Activated T-cell treated with anti-CD3 and anti-CD28 coated beads, Interleukin-2, amount 50 U/mL, for 4 hours (primary cell): ENCODE data around the gene NFATC2IP. TPM values are rescaled to one million over a fixed set of nuclear protein-coding genes. Genes with fewer than 3 reads are reported as not detected.
"Not testable (repeated sequence)": the region's sequence is repeated elsewhere in the genome, so short reads cannot be mapped to it uniquely, and the experiment has no call there.

ENCODE experiments used
- ATAC-seq, 2 donors: fragments of 200-7000 bp; cut with Tn5 transposase; one replicate each; pipeline ENCODE4 v1.10.0; 2021
- DNase-seq: peaks from one replicate; pipeline ENCODE4 v3.0.0-alpha.2; 2020
- H3K27me3 Mint-ChIP-seq: one replicate; pipeline ENCODE4 v1.8.0; 2021; ENCODE audit warnings: low read depth, mixed read lengths
- H3K36me3 Mint-ChIP-seq: one replicate; pipeline ENCODE4 v1.8.0; 2022; ENCODE audit warnings: mixed read lengths; ENCODE audit not compliant: insufficient read depth
- H3K4me1 Mint-ChIP-seq: one replicate; pipeline ENCODE4 v1.8.0; 2021; ENCODE audit warnings: low read depth, mixed read lengths
- H3K4me3 Mint-ChIP-seq: one replicate; pipeline ENCODE4 v1.8.0; 2021; ENCODE audit warnings: mild to moderate bottlenecking, moderate library complexity, mixed read lengths
- H3K9me3 Mint-ChIP-seq: one replicate; pipeline ENCODE4 v1.8.0; 2021; ENCODE audit warnings: mixed read lengths
- total RNA-seq, 3 donors: library from RNA; stranded (reverse); gene quantifications; one replicate each; pipeline ENCODE4 v1.2.1, GENCODE V29; 2021

NFATC2IP gene
- total RNA-seq, 3 donors from 2014 or later, result 63.0 to 66.9 (median 63.6) TPM

- Mint-ChIP-seq H3K36me3 (peaks cover 26% of the 10 kb centered on the region), H3K9me3 (no peaks in the 10 kb centered on the region), H3K4me1 (peaks cover 6% of the 10 kb centered on the region), H3K27me3 (no peaks in the 10 kb centered on the region), H3K4me3 (no peak overlapping the region)
- ATAC-seq (no peak), DNase-seq (no peak)
Observed at GRCh38 chr16:28918698-28919097, 32.0 kb upstream of the NFATC2IP start.

DNA sequence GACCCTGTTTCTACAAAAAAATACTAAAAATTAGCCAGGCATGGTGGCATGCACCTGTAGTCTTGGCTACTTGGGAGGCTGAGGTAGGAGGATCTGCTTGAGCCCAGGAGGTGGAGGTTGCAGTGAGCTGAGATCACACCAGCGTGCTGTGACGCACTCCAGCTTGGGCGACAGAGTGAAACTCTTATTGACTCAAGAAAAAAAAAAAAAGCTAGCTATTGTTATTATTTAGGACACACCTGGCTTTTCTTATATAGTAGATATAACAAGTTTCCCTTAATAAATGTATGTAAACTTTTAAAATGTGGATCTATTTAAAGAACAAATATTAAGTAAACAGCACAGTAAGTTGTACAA is 27.5 kb upstream of the NFATC2IP start:
- Mint-ChIP-seq H3K27me3 (no peaks in the 10 kb centered on the region), H3K9me3 (no peaks in the 10 kb centered on the region), H3K36me3 (peaks cover 16% of the 10 kb centered on the region), H3K4me1 (peaks cover 17% of the 10 kb centered on the region), H3K4me3 (peak overlapping the region; percentile 74)
- ATAC-seq (no peak), DNase-seq (no peak)

DNA sequence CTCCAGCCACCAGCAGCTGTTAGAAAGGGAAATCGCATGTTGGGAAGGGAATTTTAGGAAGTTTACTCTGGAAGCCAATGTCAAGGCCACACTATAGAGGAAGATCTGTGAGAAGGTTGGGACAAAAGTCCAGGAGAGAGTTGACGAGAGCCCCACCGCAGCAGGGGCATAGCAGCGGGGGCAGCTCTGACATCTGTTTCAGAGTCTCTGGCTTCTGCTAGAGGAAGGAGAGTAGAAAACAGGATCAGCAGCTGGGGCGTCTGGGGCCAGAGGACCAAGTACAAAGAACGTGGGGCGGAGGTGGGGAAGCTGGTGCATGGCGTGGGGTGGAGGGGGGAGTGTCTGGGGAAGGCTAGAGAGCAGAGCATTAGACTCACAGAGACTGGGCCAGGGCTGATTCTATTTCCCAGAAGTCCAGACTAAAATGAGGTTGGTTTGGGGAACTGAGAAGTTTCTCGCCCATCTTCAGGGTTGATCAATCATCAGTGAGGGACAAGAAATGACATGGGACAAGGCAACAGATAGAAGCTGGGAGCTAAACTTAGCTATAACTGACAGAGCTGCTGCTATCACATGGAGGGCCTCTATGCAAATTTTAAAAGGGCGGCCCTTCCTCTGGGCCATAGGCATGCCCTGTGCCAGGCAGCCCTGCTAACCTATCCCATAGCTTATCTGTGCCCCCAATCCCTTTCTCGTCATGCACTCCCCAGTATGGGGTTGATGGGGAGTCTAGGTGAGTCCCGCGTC is 26.9 kb upstream of the NFATC2IP start:
- H3K27me3 Mint-ChIP-seq, result no peaks in the 10 kb centered on the region
- H3K4me3 Mint-ChIP-seq, result peak overlapping the region; percentile 96
- H3K4me1 Mint-ChIP-seq, result peaks cover 17% of the 10 kb centered on the region
- ATAC-seq (no peak), DNase-seq (no peak)
- H3K9me3 Mint-ChIP-seq, result no peaks in the 10 kb centered on the region
- H3K36me3 Mint-ChIP-seq, result peaks cover 15% of the 10 kb centered on the region

- peaks cover 17% of the 10 kb centered on the region for H3K4me1 Mint-ChIP-seq
- H3K36me3 Mint-ChIP-seq, result peaks cover 11% of the 10 kb centered on the region
- H3K9me3 Mint-ChIP-seq, result no peaks in the 10 kb centered on the region
- H3K27me3 Mint-ChIP-seq, result no peaks in the 10 kb centered on the region
- DNase-seq, result no peak
- H3K4me3 Mint-ChIP-seq, result peak overlapping the region; percentile 96
- no peak for ATAC-seq
Observed at GRCh38 chr16:28924399-28924761, 26.4 kb upstream of the NFATC2IP start.

GRCh38 chr16:28924762-28925385 is 25.9 kb upstream of the NFATC2IP start, which contains the start of gene RABEP2:
Gene RABEP2 (minus strand): TSS chr16:28925238. CDS start chr16:28925163, 75 bp downstream.
- peak within 1 kb of the TSS; percentile 96 for H3K4me3 Mint-ChIP-seq
- ATAC-seq (peak; percentile 91 to 92), DNase-seq (peak; percentile 93)
- no peaks in the 10 kb centered on the region for H3K27me3 Mint-ChIP-seq
- no peaks in the 10 kb centered on the region for H3K9me3 Mint-ChIP-seq
- peaks cover 17% of the 10 kb centered on the region for H3K4me1 Mint-ChIP-seq
- H3K36me3 Mint-ChIP-seq, result peaks cover 6% of the 10 kb centered on the region

- no peaks in the 10 kb centered on the region for H3K27me3 Mint-ChIP-seq
- no peaks in the 10 kb centered on the region for H3K9me3 Mint-ChIP-seq
- ATAC-seq (peak; percentile 80 to 83), DNase-seq (peak; percentile 70)
- H3K36me3 Mint-ChIP-seq, result peaks cover 5% of the 10 kb centered on the region
- peaks cover 20% of the 10 kb centered on the region for H3K4me1 Mint-ChIP-seq
- peak overlapping the region; percentile 96 for H3K4me3 Mint-ChIP-seq
Observed at GRCh38 chr16:28925386-28926228, 25.1 kb upstream of the NFATC2IP start.

DNA sequence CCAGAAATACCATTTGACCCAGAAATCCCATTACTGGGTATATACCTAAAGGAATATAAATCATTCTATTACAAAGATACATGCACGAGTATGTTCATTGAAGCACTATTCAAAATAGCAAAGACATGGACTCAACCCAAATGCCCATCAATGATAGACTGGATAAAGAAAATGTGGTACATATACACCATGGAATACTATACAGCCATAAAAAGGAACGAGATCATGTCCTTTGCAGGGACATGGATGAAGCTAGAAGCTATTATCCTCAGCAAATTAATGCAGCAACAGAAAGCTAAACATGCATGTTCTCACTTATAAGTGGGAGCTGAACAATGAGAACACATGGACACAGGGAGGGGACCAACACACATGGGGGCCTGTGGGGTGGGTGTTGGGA is 24.5 kb upstream of the NFATC2IP start:
- Mint-ChIP-seq H3K4me1 (peaks cover 24% of the 10 kb centered on the region), H3K4me3 (peak overlapping the region; percentile 96)
- not testable (repeated sequence) for H3K9me3 Mint-ChIP-seq, ATAC-seq, DNase-seq, H3K27me3 Mint-ChIP-seq, H3K36me3 Mint-ChIP-seq

- Mint-ChIP-seq H3K9me3 (no peaks in the 10 kb centered on the region), H3K27me3 (no peaks in the 10 kb centered on the region), H3K36me3 (no peaks in the 10 kb centered on the region), H3K4me3 (no peak overlapping the region), H3K4me1 (peaks cover 23% of the 10 kb centered on the region)
- no peak for DNase-seq
- no peak for ATAC-seq
Observed at GRCh38 chr16:28927815-28928214, 22.9 kb upstream of the NFATC2IP start.

- DNase-seq (no peak), ATAC-seq (no peak)
- Mint-ChIP-seq H3K9me3 (no peaks in the 10 kb centered on the region), H3K36me3 (no peaks in the 10 kb centered on the region), H3K4me1 (peaks cover 19% of the 10 kb centered on the region), H3K4me3 (no peak overlapping the region), H3K27me3 (no peaks in the 10 kb centered on the region)
Observed at GRCh38 chr16:28930203-28930602, 20.5 kb upstream of the NFATC2IP start.

GRCh38 chr16:28930652-28931051 is 20.1 kb upstream of the NFATC2IP start:
- Mint-ChIP-seq H3K4me1 (peaks cover 20% of the 10 kb centered on the region), H3K27me3 (no peaks in the 10 kb centered on the region), H3K9me3 (no peaks in the 10 kb centered on the region), H3K4me3 (no peak overlapping the region), H3K36me3 (no peaks in the 10 kb centered on the region)
- DNase-seq (no peak), ATAC-seq (no peak)

- Mint-ChIP-seq H3K4me1 (peaks cover 22% of the 10 kb centered on the region), H3K36me3 (no peaks in the 10 kb centered on the region), H3K9me3 (no peaks in the 10 kb centered on the region), H3K4me3 (peak within 1 kb of the TSS; percentile 63), H3K27me3 (no peaks in the 10 kb centered on the region)
- ATAC-seq (no peak), DNase-seq (no peak)
Observed at GRCh38 chr16:28931801-28932225, 18.9 kb upstream of the NFATC2IP start, which contains the start of gene CD19. Gene CD19 (plus strand): TSS chr16:28931971. CDS start chr16:28932001, 30 bp downstream.

GRCh38 chr16:28932339-28933141 is 18.2 kb upstream of the NFATC2IP start:
- no peaks in the 10 kb centered on the region for H3K27me3 Mint-ChIP-seq
- no peaks in the 10 kb centered on the region for H3K36me3 Mint-ChIP-seq
- H3K4me1 Mint-ChIP-seq, result peaks cover 24% of the 10 kb centered on the region
- peak overlapping the region; percentile 63 for H3K4me3 Mint-ChIP-seq
- no peaks in the 10 kb centered on the region for H3K9me3 Mint-ChIP-seq
- DNase-seq (no peak), ATAC-seq (no peak)

GRCh38 chr16:28933171-28933570 is 17.6 kb upstream of the NFATC2IP start:
- Mint-ChIP-seq H3K36me3 (no peaks in the 10 kb centered on the region), H3K27me3 (no peaks in the 10 kb centered on the region), H3K9me3 (no peaks in the 10 kb centered on the region), H3K4me3 (no peak overlapping the region), H3K4me1 (peaks cover 24% of the 10 kb centered on the region)
- DNase-seq (no peak), ATAC-seq (no peak)

GRCh38 chr16:28935346-28935745 is 15.4 kb upstream of the NFATC2IP start:
- Mint-ChIP-seq H3K36me3 (no peaks in the 10 kb centered on the region), H3K9me3 (no peaks in the 10 kb centered on the region), H3K4me3 (peak overlapping the region; percentile 38), H3K27me3 (no peaks in the 10 kb centered on the region), H3K4me1 (peaks cover 24% of the 10 kb centered on the region)
- DNase-seq, result no peak
- no peak for ATAC-seq
